Ovary (tissue), 9 donors: Measurements from ENCODE around the gene FBP1. TPM values are rescaled to one million over a fixed set of nuclear protein-coding genes. Genes with fewer than 3 reads are reported as not detected.
"Not testable (repeated sequence)": the region's sequence is repeated elsewhere in the genome, so short reads cannot be mapped to it uniquely, and the experiment has no call there.

Experiments
- DNase-seq, 5 donors: peaks; one replicate each; pipeline ENCODE4 v3.0.0-alpha.2; 2019 to 2020
- H3K27ac ChIP-seq, 2 donors: fragments of 200-600 bp; one replicate each; pipeline versions ENCODE4 v1.5.1 to v1.8.0; 2019 to 2022
- H3K27me3 ChIP-seq: fragments of 200-600 bp; one replicate; pipeline ENCODE4 v1.8.0; 2022
- H3K36me3 ChIP-seq: fragments of 200-600 bp; sonication (generic); one replicate; pipeline ENCODE4 v1.5.1; 2019
- H3K4me1 ChIP-seq: one replicate; pipeline ENCODE4 v1.8.1; 2013; ENCODE audit warnings: mild to moderate bottlenecking, moderate library complexity; ENCODE audit not compliant: insufficient read depth
- H3K4me3 ChIP-seq: fragments of 200-600 bp; sonication (generic); one replicate; pipeline ENCODE4 v1.5.1; 2017
- H3K9me3 ChIP-seq, 2 donors: fragments of 200-600 bp in 1 of 2; sonication (generic) in 1 of 2; one replicate each; pipeline versions ENCODE4 v1.5.1 to v1.8.1; 2013 to 2019; ENCODE audit warnings: mild to moderate bottlenecking in 1 of 2, moderate library complexity in 1 of 2
- EP300 ChIP-seq: sonication (generic); formaldehyde crosslinking; IDR thresholded peaks from one replicate; pipeline ENCODE4 v1.6.1; 2017; ENCODE audit warnings: antibody characterized with exemption
- POLR2A ChIP-seq: fragments of 450-650 bp; IDR thresholded peaks from one replicate; pipeline ENCODE4 v1.6.1; 2017; ENCODE audit warnings: antibody characterized with exemption, mild to moderate bottlenecking, moderate library complexity
- WGBS, 3 donors: extraction: QIAGEN DNeasy Blood & Tissue Kit in 1 of 3; methylation state at CpG; one replicate each; pipeline versions ENCODE4 v1.1.5 to v1.1.7; 2013 to 2017; 5-methylcytosine and 5-hydroxymethylcytosine counted together
- intact Hi-C, 4 donors: fragments of 100-400 bp; cut with DNase I; formaldehyde crosslinking; loops; one replicate each; pipeline versions ENCODE4 v1.11.0 to v1.15.1; 2022 to 2023
- polyA plus RNA-seq, 2 donors: library from polyadenylated mRNA; stranded (reverse); fragments of 200-250 nt in 1 of 2; fragments of 350-450 nt in 1 of 2; fragmentation: Illumina TruSeq in 1 of 2; extraction: RNeasy Lipid Tissue Mini Kit (QIAGEN cat#74804) in 1 of 2; gene quantifications; one replicate each; pipeline ENCODE4 v1.2.3, GENCODE V29; 2013 to 2014
- total RNA-seq, 7 donors: library from RNA; depleted of rRNA in 2 of 7; stranded (reverse); fragments of >200 nt in 2 of 7; fragmentation: NEBNext Ultra II Directional in 3 of 7; extraction: Animal tissue kit (Norgen Biotek cat#: 25700) in 3 of 7; gene quantifications; one replicate each; pipeline versions ENCODE4 v1.1.0 to v1.2.4, GENCODE V29; 2016 to 2023
- TF ChIP-seq, protein P1 (sequence below), 3 donors: fragments of 450-650 bp in 2 of 3; fragments of 200-600 bp in 1 of 3; IDR thresholded peaks; one replicate each; pipeline versions ENCODE4 v1.5.1 to v1.8.0; 2016 to 2022; ENCODE audit warnings: antibody characterized with exemption in 3 of 3, mild to moderate bottlenecking in 1 of 3
- donor health status: DM: no; HTN: no; CAD: no; lungs with moderate emphysema.
- donor health status: DM: no; HTN: no; CAD: no.
- donor health status: Bipolar disorder and iron deficiency.
- donor health status: DM: yes; HTN: yes; CAD: no.
- donor health status: DM: no; HTN: no; CAD: no.
- donor health status: DM: yes; HTN: yes; CAD: no.

The FBP1 gene
- total and polyA plus RNA-seq, 9 donors = 0.30 to 16.9 (median 2.9) TPM

DNA sequence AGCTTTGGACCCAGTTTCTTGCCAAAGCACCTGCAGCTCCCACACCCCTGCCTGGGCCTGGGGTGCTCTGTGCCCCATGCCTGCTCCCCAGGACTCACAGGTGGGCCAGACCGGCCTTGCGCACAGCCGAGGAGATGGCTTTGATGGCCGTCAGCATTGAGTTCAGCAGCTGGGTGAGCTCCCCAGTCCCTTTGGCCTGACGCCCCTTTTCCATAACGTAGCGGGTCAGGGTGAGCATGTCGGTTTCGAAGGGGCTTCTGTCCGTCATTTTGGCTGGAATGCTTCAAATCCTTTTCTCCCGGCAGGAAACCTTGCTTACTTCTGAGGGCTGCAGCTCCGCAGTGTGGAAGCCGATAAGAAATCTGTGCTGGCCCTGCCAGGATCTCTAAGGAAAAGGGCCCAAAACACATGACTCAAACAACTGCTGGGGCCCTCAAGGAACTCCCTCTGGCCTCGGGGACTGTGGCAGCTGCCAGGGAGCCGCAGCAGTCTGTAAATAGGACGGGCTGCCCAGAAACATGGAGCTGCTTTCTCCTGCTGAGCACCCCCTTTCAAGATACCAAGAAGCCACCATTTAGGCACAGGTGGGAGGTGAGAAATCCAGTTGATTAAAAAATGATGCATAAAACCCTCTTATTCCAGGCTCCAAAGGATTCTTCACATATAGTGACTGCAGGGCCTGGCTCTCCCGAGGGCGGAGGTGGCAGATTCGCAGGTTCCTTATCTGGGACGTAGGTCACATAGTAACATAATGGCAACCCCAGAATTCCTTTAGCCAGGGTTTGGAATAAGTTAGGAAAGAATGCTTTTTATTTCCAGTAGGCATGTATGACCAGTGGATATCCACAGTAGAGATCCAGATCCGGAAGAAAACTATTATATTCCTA is 45.6 kb downstream of the FBP1 start, which contains the start of gene FBP2:
Gene FBP2, minus strand, starts transcription at position 366 of the 887 bp plus-strand sequence. Its CDS starts 98 bp downstream, at position 268.
- H3K9me3 ChIP-seq = no peaks in the 10 kb centered on the region
- 63 to 77% (median 63%) methylated on average over 21 of the region's 21 CpGs for WGBS, 3 donors
- TF ChIP-seq EP300 = no peak
- TF ChIP-seq, protein P1, sequence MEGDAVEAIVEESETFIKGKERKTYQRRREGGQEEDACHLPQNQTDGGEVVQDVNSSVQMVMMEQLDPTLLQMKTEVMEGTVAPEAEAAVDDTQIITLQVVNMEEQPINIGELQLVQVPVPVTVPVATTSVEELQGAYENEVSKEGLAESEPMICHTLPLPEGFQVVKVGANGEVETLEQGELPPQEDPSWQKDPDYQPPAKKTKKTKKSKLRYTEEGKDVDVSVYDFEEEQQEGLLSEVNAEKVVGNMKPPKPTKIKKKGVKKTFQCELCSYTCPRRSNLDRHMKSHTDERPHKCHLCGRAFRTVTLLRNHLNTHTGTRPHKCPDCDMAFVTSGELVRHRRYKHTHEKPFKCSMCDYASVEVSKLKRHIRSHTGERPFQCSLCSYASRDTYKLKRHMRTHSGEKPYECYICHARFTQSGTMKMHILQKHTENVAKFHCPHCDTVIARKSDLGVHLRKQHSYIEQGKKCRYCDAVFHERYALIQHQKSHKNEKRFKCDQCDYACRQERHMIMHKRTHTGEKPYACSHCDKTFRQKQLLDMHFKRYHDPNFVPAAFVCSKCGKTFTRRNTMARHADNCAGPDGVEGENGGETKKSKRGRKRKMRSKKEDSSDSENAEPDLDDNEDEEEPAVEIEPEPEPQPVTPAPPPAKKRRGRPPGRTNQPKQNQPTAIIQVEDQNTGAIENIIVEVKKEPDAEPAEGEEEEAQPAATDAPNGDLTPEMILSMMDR (IDR thresholded peaks at IDR 0.05) = no peak
- TF ChIP-seq POLR2A = no peak
- intact Hi-C loops = no loop called here
- H3K27ac ChIP-seq = no peak within 1 kb of the TSS
- no peaks in the 10 kb centered on the region for H3K27me3 ChIP-seq
- no peak for DNase-seq
- H3K4me3 ChIP-seq = no peak within 1 kb of the TSS
- no peaks in the 10 kb centered on the region for H3K36me3 ChIP-seq
- no peaks in the 10 kb centered on the region for H3K4me1 ChIP-seq

GRCh38 chr9:94592683-94593082 is 46.6 kb downstream of the FBP1 start:
- H3K4me3 ChIP-seq, H3K4me1 ChIP-seq, H3K36me3 ChIP-seq, DNase-seq, H3K9me3 ChIP-seq, intact Hi-C loops, H3K27ac ChIP-seq, H3K27me3 ChIP-seq: not testable (repeated sequence)
- WGBS, 3 donors = 61 to 78% (median 77%) methylated on average over 7 of the region's 7 CpGs

DNA sequence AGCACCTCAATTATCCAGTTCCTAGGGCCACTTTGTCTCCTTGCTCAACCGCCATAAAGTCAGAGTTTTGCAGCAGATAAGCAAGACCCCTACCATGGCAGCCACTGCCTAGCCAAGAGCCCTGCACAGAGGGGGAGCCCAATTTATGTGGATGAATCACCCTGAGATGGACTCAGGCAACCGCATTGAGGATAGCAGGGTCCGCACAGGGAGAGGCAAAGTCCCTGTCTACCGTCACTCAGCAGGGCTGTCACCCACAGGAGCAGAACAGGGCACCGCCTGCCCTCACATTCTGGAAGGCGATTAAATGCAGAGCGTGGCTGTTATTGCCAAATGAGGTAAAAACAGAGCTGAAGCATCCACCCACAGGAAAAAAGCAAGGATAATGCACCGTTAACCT is 47.4 kb downstream of the FBP1 start:
- no peak for DNase-seq
- 88 to 95% (median 93%) methylated on average over 8 of the region's 8 CpGs for whole genome bisulfite sequencing, 3 donors
- no peak overlapping the region for H3K4me3 ChIP-seq
- H3K27ac ChIP-seq = no peak overlapping the region
- H3K4me1 ChIP-seq = no peaks in the 10 kb centered on the region
- H3K36me3 ChIP-seq = no peaks in the 10 kb centered on the region
- TF ChIP-seq EP300 = no peak
- no peak for TF ChIP-seq POLR2A
- TF ChIP-seq, protein P1 (IDR thresholded peaks at IDR 0.05) = no peak
- no peaks in the 10 kb centered on the region for H3K9me3 ChIP-seq
- intact Hi-C loops = no loop called here
- H3K27me3 ChIP-seq = no peaks in the 10 kb centered on the region

- H3K36me3 ChIP-seq, H3K4me3 ChIP-seq, H3K27me3 ChIP-seq, DNase-seq, H3K4me1 ChIP-seq, H3K9me3 ChIP-seq, intact Hi-C loops, H3K27ac ChIP-seq: not testable (repeated sequence)
- 65 to 99% (median 92%) methylated on average over 19 to 37 of the region's 38 CpGs for WGBS, 3 donors
Observed at GRCh38 chr9:94591046-94591545, 48.2 kb downstream of the FBP1 start.

DNA sequence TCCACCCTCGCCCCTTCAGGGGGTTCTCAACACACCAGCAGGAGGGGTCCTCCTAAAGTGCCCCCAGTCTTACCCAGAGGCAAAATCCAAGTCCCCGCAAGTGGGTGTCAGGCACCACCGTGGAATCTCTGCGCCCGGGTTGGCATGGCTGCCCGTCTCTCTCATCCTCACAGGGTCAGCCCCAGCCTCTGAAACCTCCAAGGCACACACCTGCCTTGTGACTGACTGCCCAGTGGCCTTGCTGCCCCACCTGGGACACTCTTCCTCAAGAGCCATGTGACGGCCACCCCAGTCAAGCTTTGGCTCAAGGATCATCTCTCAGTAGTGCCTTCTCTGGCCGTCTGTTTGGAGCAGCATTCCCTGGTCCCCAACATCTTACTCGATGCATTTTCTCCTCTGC is 50.6 kb downstream of the FBP1 start:
- intact Hi-C loops = no loop called here
- WGBS, 3 donors = 86 to 91% (median 87%) methylated on average over 9 of the region's 9 CpGs
- Histone ChIP-seq H3K4me1 (no peaks in the 10 kb centered on the region), H3K4me3 (no peak overlapping the region), H3K9me3 (no peaks in the 10 kb centered on the region), H3K27ac (no peak overlapping the region), H3K36me3 (no peaks in the 10 kb centered on the region), H3K27me3 (no peaks in the 10 kb centered on the region)
- no peak for DNase-seq
- TF ChIP-seq POLR2A (no peak), EP300 (no peak)

GRCh38 chr9:94586814-94587213 is 52.5 kb downstream of the FBP1 start:
- intact Hi-C loops = no loop called here
- Histone ChIP-seq H3K9me3 (no peaks in the 10 kb centered on the region), H3K36me3 (no peaks in the 10 kb centered on the region), H3K4me3 (no peak overlapping the region), H3K27me3 (no peaks in the 10 kb centered on the region), H3K27ac (no peak overlapping the region), H3K4me1 (no peaks in the 10 kb centered on the region)
- TF ChIP-seq, protein P1 (IDR thresholded peaks at IDR 0.05) = no peak
- TF ChIP-seq EP300 = no peak
- no peak for TF ChIP-seq POLR2A
- no peak for DNase-seq
- WGBS, 3 donors = 19 to 52% (median 39%) methylated on average over 9 of the region's 9 CpGs
